ENCODE results near the gene BRSK1.
A peak's percentile ranks its signal among the peaks of the same experiment; 100 is the strongest.

BRSK1 gene

GRCh38 chr19:55283548-55284377 lies at the start of gene BRSK1:
Gene BRSK1 (plus strand): TSS chr19:55283997. CDS start chr19:55284443, 446 bp downstream.
- DNase-seq: peak; percentile 30 to 92 (median 74)

- DNase-seq: no peak
Observed at GRCh38 chr19:55238030-55238429, 45.8 kb upstream of the BRSK1 start.

GRCh38 chr19:55239004-55239403 lies 44.8 kb upstream of the BRSK1 start:
- no peak for DNase-seq

GRCh38 chr19:55240713-55241020 lies 43.1 kb upstream of the BRSK1 start:
- peak in 1 of 51 donors; percentile 25 for DNase-seq

GRCh38 chr19:55241143-55241934 lies 42.5 kb upstream of the BRSK1 start:
- no peak for DNase-seq

GRCh38 chr19:55241935-55242464 lies 41.8 kb upstream of the BRSK1 start:
- DNase-seq: no peak

- DNase-seq: no peak
Observed at GRCh38 chr19:55242517-55242916, 41.3 kb upstream of the BRSK1 start.

GRCh38 chr19:55244004-55244680 lies 39.7 kb upstream of the BRSK1 start:
- DNase-seq: no peak

GRCh38 chr19:55245236-55245904 lies 38.4 kb upstream of the BRSK1 start:
- no peak for DNase-seq

GRCh38 chr19:55246462-55247451 lies 37.0 kb upstream of the BRSK1 start:
- no peak for DNase-seq

- no peak for DNase-seq
Observed at GRCh38 chr19:55247621-55248099, 36.1 kb upstream of the BRSK1 start.

GRCh38 chr19:55248166-55248675 lies 35.6 kb upstream of the BRSK1 start:
- no peak for DNase-seq

GRCh38 chr19:55248704-55249103 lies 35.1 kb upstream of the BRSK1 start:
- no peak for DNase-seq

GRCh38 chr19:55249841-55250240 lies 34.0 kb upstream of the BRSK1 start:
- DNase-seq: no peak

- DNase-seq: no peak
Observed at GRCh38 chr19:55250262-55251036, 33.3 kb upstream of the BRSK1 start.

- DNase-seq: no peak
Observed at GRCh38 chr19:55251341-55252081, 32.3 kb upstream of the BRSK1 start.

GRCh38 chr19:55252760-55253663 lies 30.8 kb upstream of the BRSK1 start:
- DNase-seq: no peak
